ENCODE results near the gene FYN. TPM values are rescaled to one million over a fixed set of nuclear protein-coding genes. Genes with fewer than 3 reads are reported as not detected.

Gene FYN
- total and polyA plus RNA-seq, 2 of the 4 experiments (the other 2 are of a cell fraction): 30.8 to 36.4 TPM

DNA sequence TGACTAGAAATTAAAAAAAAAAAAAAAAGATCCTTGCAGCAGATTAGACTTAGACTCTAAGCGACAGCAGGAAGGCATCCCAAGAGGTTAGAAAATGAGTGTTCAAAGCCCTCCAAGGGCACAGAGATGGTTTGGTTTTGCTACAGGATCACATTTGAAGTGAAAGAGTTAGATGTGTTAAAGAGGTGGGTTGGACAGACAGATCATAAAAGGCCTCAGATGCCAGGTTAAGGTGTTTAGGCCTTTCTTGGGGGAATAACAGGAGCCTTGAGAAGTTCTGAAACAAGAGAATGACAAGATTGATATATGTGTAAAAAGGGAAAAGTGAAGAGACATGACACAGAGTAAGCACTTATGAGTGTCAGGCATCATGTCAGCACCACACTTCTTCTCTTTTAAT is 107.5 kb downstream of the FYN start (continued):
- TF ChIP-seq, protein P1, sequence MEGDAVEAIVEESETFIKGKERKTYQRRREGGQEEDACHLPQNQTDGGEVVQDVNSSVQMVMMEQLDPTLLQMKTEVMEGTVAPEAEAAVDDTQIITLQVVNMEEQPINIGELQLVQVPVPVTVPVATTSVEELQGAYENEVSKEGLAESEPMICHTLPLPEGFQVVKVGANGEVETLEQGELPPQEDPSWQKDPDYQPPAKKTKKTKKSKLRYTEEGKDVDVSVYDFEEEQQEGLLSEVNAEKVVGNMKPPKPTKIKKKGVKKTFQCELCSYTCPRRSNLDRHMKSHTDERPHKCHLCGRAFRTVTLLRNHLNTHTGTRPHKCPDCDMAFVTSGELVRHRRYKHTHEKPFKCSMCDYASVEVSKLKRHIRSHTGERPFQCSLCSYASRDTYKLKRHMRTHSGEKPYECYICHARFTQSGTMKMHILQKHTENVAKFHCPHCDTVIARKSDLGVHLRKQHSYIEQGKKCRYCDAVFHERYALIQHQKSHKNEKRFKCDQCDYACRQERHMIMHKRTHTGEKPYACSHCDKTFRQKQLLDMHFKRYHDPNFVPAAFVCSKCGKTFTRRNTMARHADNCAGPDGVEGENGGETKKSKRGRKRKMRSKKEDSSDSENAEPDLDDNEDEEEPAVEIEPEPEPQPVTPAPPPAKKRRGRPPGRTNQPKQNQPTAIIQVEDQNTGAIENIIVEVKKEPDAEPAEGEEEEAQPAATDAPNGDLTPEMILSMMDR (conservative IDR thresholded peaks at IDR 0.05; ENCODE audit: low read depth, low read length): no peak
- TF ChIP-seq MXI1 (IDR thresholded peaks at IDR 0.05; ENCODE audit: borderline replicate concordance, low read depth, low read length): no peak

All from IMR-90 (cell line).